Measurements from ENCODE around the gene BABAM2. TPM values are rescaled to one million over a fixed set of nuclear protein-coding genes. Genes with fewer than 3 reads are reported as not detected.

Gene BABAM2
- total and polyA plus RNA-seq, 9 of the 15 experiments (the other 6 are each of a cell fraction or from before 2014, with no cell fraction given) = 10.9 to 37.4 (median 25.6) TPM

- TF ChIP-seq MGA (IDR thresholded peaks at IDR 0.05) (peak; percentile 95), ZNF280B (CRISPR knock-in tag; IDR thresholded peaks at IDR 0.05) (no peak), KLF16 (IDR thresholded peaks at IDR 0.05) (no peak), PCBP1 (IDR thresholded peaks at IDR 0.05; ENCODE audit: low read depth, low read length, poor library complexity, severe bottlenecking) (no peak), ZC3H8 (IDR thresholded peaks at IDR 0.05) (no peak), NFIX (CRISPR knock-in tag; IDR thresholded peaks at IDR 0.05; ENCODE audit: low read depth) (no peak), ZNF274 (IDR thresholded peaks at IDR 0.05; ENCODE audit: borderline replicate concordance, low read depth, low read length) (no peak), RNF2 (IDR thresholded peaks at IDR 0.05) (peak; percentile 92), SRSF7 (optimal IDR thresholded peaks at IDR 0.05; ENCODE audit: low read depth, low read length) (no peak), MBD2 (IDR thresholded peaks at IDR 0.05; ENCODE audit: borderline replicate concordance, low read depth) (peak; percentile 53; the same call in 1 of the 2 replicates), CC2D1A (IDR thresholded peaks at IDR 0.05) (0 out of 2 replicates have a peak, but pooled peaks have one; percentile 23), NFYB (IDR thresholded peaks at IDR 0.05; ENCODE audit: extremely low read depth, insufficient read length) (no peak), ZNF224 (CRISPR knock-in tag; IDR thresholded peaks at IDR 0.05) (no peak), ZNF175 (CRISPR knock-in tag; IDR thresholded peaks at IDR 0.05; ENCODE audit: low read depth) (peak; percentile 85), STAT5A (IDR thresholded peaks at IDR 0.05; ENCODE audit: borderline replicate concordance, low read length) (peak; percentile 43; the same call in 1 of the 2 replicates), MAFF (IDR thresholded peaks at IDR 0.05; ENCODE audit: low read length) (no peak), GTF2E2 (tag; IDR thresholded peaks at IDR 0.05) (no peak)
Observed at GRCh38 chr2:28366496-28367282, 476.2 kb downstream of the BABAM2 start (continued).
